Left hindlimb (tissue), 1 donor: Measurements from ENCODE around the gene SLC9A8.
"Not testable (repeated sequence)": the region's sequence is repeated elsewhere in the genome, so short reads cannot be mapped to it uniquely, and the experiment has no call there.

Source experiments
- DNase-seq: peaks from one replicate; pipeline ENCODE4 v3.0.0-alpha.2; 2018

Gene SLC9A8

DNA sequence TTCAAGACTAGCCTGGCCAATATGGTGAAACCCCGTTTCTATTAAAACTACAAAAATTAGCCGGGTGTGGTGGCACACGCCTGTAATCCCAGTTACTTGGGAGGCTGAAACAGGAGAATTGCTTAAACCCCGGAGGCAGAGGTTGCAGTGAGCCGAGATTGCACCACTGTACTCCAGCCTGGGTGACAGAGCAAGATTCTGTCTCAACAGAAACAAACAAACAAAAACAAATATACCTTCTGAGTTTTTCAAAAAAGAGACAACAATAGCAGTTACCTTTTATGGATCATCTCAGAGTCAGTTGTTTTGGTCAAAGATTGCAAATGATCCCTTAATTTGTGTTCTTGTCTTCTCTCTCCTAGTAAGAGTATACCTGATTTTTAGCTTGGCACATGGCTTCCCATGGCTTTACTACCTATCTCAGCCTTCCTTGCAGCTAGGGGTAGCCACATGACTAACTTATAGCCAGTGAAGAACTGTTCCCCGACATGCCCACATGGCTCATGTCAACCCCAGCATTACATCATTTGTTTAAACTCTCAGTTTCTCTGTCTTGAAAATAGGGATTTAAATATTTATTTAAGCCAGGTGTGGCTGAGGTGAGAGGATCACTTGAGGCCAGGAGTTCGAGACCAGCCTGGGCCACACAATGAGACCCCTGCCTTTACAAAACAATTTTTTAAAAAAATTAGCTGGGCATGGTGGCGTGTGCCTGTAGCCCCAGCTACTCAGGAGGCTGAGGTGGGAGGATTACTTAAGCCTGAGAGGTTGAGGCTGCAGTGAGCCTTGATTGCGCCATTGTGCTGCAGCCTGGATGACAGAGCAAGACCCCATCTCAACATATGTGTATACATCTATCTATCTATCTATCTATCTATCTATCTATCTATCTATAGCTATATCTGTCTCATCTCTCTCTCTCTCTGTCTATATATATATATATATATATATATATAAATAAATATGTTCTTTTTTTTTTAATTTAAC lies 25.0 kb upstream of the SLC9A8 start:
- DNase-seq: no peak

DNA sequence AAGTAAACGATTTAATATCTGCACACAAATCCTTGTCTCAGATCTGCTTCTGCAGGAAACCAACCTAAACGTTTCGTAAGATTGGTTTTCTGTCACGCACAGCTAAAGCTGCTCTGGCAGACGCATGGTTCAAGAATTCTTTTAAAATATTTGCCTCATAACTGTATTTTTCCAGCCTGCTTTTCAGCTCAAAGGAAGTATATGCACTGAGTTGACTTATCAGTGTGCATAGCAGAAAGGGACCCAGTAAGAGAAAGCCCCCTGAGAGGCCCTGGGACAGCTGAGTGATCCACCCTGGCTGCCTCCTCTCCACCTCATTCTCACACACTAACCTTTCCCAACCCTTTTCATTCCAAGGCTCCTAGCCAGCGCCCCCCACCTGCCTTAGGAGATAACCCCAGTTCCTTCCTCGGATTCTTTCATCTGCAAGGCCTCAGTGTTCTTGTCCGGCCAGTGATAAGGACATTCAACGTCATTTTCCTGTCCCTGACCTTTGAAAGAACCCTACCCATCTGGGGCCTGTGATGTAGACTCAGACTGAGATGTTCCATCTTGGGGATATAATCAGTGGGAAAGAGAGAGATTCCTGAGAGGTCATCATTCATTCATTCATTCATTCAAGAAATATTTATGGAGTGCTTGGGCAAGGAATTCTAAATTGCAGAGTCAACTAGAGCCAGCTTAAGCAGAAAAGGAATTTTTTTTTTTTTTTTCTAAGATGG lies 22.4 kb upstream of the SLC9A8 start:
- DNase-seq: no peak

DNA sequence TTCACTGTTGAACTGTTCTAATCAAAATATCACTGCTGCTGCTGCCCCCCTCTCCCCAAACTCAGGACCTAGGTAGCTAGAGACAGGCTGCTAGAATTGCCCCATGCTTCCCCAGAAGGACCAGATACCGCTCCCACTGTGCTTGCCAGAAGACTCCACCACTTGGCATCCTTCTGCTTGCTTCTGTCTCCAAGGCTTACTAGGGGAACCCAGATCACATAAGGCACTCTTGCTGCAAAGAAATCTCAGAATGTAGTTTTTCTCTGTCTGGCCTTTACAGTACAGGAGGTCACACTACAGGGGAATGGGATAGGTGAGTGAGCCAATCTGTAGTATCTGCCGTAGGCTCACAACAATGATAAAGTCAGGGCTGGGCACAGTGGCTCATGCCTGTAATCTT lies 21.5 kb upstream of the SLC9A8 start:
- no peak for DNase-seq

DNA sequence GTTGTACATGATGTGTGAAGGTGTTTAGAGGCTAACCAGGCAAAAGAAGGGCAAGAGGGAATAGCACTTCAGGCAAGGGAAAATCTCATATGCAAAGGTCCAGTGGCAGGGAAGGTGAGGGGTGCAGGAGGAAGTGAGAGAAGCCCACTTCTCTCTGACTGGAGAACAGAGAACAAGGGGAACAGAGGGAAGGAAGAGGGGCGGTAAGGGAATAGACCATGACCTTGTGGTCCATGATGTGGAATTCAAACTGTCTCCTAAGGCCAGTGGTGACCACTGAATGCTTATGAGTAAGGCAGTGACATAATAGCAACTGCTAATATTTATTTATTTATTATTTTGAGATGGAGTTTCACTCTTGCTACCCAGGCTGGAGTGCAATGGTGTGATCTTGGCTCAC lies 20.6 kb upstream of the SLC9A8 start:
- DNase-seq: no peak

DNA sequence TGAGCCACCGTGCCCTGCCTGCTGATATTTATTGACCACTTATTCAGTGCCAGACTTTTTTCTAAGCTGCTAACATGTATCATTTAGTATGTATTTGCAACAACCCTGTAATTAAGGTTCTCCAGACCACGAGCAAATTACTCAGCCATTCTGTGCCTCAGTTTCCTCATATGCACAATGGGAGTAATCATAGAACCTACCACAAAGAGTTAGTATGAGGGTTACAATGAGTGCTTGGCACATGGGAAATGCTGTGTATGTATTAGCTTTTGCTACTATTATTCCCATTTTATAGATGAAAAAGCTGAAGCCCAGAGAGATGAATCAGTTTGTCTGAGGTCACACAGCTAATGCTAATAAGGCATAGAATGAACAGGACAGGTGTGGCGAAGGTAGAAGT lies 20.0 kb upstream of the SLC9A8 start:
- DNase-seq: no peak

DNA sequence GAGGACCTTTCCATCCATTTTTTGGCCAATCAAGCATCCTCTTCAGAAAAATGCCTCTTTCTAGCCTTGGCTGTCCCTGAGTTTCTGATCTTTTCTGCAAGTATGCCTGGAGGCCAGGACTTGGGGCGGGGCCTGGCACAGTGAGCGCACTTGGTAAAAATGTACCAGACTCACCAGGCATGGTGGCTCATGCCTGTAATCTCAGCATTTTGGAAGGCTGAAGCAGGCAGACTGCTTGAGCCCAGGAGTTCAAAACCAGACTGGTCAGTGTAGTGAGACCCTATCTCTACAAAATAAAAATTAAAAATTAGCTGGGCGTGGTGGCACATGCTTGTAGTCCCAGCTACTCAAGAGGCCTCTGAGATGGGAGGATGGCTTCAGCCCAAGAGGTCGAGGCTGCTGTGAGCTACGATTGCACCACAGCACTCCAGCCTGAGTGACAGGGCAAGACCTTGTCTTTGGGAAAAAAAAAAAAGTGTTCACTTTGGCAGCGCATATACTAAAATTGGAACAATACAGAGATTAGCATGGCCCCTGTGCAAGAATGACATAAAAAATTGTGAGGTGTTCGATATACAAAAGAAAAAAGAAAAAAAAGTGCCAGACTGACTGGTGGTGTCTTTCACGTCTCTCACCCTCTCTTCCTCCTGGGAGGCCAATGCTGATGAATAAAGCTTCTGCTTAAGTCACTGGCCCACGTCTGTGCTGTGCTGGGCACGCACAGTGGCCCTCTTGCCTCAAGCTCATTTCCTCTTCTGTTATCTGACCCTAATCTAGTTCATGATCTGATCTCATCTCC lies 18.1 kb upstream of the SLC9A8 start:
- no peak for DNase-seq

DNA sequence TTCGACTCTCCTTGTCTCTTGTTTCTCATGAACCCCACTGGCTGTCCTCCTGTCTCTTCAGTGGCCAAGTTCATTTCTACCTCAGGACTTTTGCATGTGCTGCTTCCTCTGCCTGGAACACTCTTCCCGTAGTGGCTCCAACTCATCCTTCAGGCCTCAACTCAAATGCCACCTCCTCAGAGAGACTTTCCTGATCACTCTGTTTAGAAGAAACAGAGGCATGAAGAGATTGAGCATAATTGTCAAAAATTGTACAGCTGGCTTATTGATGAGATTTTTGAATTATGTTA lies 17.5 kb upstream of the SLC9A8 start:
- no peak for DNase-seq

DNA sequence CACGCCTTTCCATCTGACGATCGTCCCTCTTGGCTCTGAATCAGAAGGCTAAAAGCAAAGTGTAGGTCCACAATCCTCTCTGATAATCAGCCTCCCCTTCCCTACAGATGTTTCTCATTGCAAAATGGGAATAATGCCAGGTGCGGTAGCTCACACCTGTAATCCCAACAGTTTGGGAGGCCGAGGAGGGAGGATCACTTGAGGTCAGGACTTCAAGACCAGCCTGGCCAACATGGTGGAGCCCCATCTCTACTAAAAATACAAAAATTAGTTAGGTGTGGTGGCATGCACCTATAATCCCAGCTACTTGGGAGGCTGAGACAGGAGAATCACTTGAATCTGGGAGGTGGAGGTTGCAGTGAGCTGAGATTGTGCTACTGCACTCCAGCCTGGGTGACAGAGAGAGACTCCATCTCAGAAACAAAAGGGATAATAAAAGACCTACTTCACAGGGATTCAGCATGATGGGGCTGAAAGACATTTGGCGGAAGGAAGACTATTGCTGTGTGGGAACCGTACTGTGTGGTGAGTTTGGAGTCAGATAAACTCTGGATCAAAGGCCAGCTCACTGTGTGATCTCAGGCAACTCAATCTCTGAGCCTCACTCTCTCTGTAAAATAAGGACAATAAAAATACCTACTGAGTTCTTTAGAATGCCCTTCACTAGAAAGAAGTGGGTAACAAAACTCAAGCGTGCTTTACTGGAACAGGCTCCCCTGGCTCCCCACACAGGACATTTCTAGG lies 15.9 kb upstream of the SLC9A8 start:
- DNase-seq: no peak

DNA sequence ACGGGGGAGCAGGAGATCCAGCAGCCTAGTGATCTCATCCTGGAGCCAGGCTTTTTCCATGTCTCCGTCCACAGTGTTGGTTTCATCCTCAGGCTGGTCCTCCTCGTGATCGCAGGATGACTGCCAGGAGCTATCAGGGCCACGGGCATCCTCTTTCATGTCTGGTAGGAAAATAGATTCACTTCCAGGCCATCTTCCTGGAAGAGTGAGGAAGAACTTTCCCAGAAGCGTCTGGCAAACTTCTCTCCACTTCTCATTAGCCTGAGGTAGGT lies 15.3 kb upstream of the SLC9A8 start:
- DNase-seq: no peak

DNA sequence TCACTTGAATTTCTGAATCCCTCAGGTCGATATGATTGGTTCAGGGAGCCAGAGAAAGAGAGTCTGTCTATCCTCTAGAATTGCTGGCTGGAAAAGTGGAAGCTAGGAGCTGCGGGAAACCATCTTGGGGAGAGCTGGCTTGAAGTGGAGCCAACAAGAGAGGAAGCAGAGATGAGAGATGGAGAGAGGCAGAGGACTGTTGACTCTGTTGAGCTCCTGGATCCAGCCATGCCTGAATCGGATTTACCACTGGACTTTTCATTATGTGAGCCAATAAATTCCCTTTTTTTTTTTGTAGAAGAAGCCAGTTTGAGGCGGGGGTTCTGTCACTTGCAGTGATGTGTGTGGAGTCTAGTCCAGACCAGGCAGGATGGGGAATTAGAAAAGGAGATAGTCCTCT lies 13.9 kb upstream of the SLC9A8 start:
- DNase-seq: no peak

DNA sequence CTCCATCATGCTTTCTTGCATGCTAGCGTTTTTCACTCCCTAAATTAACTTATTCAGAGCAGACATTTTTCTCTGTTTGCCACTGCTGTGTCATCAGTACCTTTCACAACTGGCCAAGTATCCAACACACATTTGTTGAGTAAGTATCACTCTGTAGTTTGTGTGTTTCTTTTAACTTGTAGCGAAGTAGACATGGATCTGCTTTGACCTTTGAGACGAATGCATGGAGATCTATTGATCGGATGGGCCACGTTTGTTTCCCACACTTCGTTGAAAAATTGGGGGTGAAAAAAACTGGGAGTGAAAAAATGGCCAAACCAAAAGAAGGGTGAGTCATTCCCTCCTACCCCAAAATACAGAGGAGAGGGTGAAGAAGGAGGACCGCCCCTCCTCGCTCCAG lies 12.9 kb upstream of the SLC9A8 start:
- DNase-seq: no peak

DNA sequence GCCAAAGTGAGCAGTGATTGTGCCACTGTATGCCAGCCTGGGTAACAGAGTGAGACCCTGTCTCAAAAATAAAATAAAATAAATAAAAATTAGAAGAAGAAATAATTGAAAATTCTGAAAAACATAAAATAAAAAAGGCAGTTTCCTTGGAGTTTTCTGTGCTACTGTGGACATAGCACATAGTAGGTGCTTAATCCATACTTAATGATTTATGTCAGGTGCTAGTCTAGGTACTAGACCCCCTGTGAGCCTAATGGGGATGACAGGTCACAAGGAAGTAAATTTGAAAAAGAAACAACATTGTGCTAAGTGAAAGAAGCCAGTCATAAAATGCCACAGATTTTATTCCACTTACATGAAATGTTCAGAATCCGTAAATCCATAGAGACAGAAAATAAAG lies 9.2 kb upstream of the SLC9A8 start:
- no peak for DNase-seq

DNA sequence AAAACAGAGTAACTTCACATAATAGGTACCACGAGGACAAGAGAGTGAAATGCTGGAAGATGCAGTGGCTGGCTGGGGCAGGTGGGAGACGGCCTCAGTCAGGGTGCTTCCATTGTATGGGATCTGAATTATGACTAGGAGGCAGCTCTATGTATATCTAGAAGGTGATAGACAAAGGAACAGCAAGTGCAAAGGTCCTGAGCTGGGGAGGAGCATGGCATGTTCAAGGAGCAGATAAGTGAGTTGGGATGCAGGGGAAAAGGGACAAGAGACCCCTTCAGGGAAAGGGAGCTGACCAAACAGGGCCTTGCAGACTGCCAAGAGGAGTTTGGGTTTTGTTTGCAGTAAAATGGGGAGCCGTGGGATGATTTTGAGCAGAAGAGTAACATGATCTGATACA lies 8.3 kb upstream of the SLC9A8 start:
- DNase-seq: no peak

DNA sequence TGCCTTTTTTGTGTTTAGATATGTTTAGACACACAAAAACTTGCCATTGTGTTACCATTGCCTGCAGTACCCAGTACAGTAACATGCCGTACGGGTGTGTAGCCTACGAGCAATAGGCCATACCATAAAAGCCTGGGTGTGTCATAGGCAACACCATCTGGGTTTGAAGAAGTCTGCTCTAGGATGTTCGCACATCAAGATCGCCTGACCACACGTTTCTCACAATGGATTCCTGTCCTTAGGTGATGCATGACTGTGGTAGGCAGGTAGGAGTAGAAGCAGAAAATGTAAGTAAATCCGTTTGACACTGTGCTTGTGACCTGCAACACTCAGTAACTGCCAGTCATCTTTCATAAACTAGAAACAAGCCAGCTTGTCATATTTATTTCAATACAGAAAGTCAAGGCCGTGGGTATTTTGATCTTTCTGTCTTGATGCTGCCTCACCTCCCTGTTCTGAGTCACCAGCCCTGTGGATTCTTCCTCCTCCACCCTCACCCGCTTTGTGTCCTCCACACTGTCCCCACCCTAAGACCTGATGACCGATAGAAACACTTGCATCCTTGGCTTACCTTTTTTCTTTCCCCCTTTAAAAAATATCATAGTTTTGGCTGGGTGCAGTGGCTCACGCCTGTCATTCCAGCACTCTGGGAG lies 7.3 kb upstream of the SLC9A8 start:
- DNase-seq: not testable (repeated sequence)

DNA sequence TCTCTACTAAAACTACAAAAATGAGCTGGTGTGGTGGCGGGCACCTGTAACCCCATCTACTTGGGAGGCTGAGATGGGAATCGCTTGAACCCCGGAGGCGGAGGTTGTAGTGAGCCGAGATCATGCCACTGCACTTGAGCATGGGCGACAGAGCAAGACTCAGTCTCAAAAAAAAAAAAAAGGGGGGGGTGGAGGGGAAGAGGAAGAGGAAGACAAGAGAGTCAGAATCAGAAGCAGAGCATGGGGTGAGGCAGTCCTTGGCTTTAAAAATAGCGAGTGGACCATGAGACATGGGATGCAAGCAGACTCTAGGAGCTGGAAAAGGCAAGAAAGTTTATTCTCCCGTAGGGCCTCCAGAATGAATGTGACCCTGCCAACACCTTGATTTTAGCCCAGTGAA lies 3.9 kb upstream of the SLC9A8 start:
- DNase-seq: no peak

DNA sequence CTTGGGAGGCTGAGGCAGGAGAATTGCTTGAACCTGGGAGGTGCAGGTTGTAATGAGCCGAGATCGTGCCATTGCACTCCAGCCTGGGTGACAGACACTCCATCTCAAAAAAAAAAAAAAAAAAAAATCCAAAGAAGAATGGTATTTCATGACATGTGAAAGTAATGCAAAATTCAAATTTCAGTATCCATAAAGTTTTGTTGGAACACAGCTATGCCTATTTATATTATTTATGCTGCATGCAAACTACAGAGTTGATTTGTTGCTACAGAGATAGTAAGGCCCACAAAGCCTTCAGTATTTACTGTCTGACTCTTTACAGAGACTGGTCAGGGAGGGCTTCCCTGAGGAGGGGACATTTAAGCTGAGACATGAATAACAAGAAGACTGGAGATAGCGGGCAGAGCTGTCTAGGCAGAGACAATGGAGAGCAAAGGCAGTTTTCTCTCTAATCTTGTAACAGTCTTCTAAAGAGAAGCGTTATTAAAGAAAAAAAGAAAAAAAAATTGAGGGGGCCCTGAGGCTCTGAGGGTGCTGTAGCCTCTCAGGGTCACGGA lies 2.7 kb upstream of the SLC9A8 start:
- DNase-seq: no peak

DNA sequence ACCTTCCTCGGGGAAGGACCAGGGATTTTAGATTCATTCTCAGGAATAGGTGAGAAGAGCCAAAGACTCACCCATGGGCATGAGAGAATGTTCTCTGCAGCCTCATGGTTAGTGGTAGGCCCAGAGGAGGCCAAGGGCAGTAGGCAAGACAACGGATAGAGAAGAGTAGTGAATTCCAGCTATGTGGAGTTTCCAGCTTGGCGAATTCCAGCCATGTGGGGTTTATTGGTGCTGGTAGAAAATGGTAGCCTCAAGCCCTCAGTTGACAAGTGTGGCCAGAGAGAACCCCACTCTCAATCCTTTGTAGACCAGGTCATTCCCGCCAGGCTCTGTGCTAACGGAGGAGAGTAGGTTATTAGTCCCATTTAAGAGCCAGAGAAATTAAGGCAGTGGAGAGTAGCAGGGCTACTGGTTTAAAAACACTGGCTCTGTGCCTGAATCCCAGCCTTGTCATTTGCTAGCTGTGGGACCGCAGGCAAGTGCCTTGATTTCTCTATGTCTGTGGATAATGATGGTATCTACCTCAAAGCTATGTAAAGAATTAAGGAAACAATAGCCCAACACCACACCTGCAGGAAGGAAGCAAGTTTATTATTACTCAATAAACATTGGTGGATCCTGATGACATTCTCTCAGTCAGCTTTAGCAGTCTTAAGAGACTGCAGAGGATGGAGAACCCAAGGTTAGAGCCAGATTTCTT lies 2.0 kb upstream of the SLC9A8 start:
- no peak for DNase-seq

DNA sequence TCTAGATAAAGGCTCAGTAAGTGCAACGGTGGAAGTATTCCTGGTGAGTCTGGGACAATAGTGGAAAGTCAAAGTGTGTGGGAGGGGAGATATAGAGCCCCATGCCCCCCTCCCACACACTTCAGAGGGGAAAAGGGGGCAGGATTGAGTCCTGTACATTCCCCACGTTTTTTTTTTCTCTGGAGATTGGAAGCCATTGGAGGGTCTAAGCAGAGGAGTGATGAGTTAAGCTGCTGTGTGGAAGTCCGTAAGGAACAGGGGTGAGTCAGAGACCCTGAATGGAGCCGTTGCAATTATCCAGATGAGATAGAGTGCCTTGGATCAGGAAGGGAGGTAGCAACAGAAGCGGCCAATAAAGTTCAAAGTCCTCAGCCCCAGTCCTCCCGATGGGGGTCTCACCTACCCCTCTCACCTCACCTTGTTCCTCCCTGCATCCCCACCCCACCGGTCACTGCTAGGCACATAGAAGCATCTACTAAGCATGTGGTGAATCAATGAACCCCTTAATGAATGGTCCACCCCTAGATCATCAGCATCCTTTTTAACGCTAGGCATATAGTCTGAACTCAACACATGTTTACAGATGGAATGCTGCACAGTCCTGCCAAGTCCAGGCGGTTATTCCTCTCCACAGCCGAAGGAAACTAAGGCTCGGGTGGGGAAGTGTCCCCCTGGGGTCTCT lies 662 bp upstream of the SLC9A8 start:
- no peak for DNase-seq

DNA sequence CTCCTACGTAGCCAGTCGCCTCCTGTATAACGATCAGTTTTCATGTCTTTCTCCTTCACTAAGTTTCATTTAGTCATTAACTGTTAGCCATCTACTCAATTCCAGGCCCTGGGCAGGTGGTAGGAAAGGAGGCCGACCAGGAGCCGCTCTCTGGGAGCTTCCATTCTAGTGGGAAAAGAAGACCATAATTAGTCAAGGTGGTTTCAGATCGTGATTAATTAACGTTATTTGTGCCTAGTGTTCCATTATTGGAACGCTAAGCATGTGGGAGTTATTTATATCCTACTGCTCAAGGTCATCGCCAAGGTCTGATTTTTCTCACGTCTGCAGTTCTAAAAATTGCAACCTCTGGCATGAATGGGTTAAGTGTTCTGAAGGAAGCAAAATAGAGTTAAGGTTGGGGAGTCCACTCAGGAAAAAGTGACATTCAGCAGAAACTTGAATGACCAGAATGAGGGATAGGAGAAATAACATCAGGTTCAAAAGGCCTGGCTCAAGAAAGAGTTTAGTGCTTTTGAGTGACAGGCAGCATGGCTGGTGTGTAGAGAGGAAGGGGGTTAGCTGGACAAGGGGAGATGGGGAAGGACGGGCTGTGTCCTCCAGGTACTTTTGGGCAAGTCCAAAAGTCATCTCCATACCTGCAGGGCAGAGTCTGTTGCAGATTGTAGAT lies 812 bp downstream of the SLC9A8 start:
- DNase-seq: no peak

DNA sequence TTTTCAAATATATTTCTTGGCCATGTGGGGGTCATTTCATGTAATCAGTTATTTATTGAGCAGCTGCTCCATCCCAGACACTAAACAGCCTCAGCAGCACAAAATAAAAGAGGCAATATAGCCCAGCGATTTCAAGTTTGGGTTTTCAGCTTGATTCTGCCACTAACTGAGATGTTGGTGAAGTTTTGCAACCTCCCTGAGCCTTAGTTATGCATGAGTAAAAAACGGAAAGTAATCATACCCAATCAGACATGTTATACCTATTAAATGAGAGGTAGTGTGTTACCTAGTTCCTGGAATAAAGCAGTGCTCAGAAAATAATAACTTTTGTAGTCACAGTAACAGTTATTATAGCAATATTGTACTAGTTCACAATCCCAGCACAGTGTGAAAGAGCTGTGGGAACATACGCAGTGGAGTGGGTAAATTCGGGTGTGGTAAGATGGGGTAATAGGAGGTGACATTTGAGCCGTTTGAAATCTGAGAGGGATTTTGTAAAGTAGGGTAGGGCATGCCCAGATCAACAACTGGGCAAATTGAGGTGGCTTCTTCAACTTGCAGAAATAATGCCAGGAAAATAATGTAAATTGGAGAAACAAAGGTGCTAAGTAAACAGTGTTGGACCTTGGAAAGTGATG lies 1.5 kb downstream of the SLC9A8 start:
- DNase-seq: no peak
